Neural cell (in vitro differentiated cells): ENCODE data around the gene DLK2. TPM values are rescaled to one million over a fixed set of nuclear protein-coding genes. Genes with fewer than 3 reads are reported as not detected.
"Not testable (repeated sequence)": the region's sequence is repeated elsewhere in the genome, so short reads cannot be mapped to it uniquely, and the experiment has no call there.

Source experiments
- H2AFZ ChIP-seq: fragments of 200-600, 300-800 bp; sonication (generic), shearing (Covaris generic); 2 replicates; pipeline ENCODE4 v1.6.0; 2014; ENCODE audit warnings: low read depth, mild to moderate bottlenecking, antibody characterized with exemption, low read length, moderate library complexity
- H3F3A ChIP-seq: fragments of 200-600 bp; shearing (Covaris generic); 2 replicates; pipeline ENCODE4 v1.6.1; 2016; ENCODE audit warnings: mild to moderate bottlenecking, moderate library complexity, mixed read lengths, antibody characterized with exemption, low read length; ENCODE audit not compliant: insufficient read depth, poor library complexity, severe bottlenecking
- H3K27ac ChIP-seq: fragments of 200-600, 300-800 bp; sonication (generic), shearing (Covaris generic); 2 replicates; pipeline ENCODE4 v1.5.1; 2014; ENCODE audit warnings: mild to moderate bottlenecking, low read length, moderate library complexity
- H3K27me3 ChIP-seq: fragments of 300-800, 200-600 bp; sonication (generic), shearing (Covaris generic); 2 replicates; pipeline ENCODE4 v1.6.0; 2014; ENCODE audit warnings: mild to moderate bottlenecking, low read depth, low read length, moderate library complexity; ENCODE audit not compliant: insufficient read depth
- H3K36me3 ChIP-seq: fragments of 300-800, 200-600 bp; sonication (generic), shearing (Covaris generic); 2 replicates; pipeline ENCODE4 v1.5.1; 2014; ENCODE audit warnings: mild to moderate bottlenecking, antibody characterized with exemption, low read length, moderate library complexity; ENCODE audit not compliant: insufficient read depth
- H3K4me2 ChIP-seq: fragments of 300-800, 200-600 bp; sonication (generic), shearing (Covaris generic); 2 replicates; pipeline ENCODE4 v1.6.0; 2014; ENCODE audit warnings: mild to moderate bottlenecking, low read length
- H3K4me3 ChIP-seq: fragments of 300-800, 200-600 bp; sonication (generic), shearing (Covaris generic); 2 replicates; pipeline ENCODE4 v1.5.1; 2014; ENCODE audit warnings: mild to moderate bottlenecking, low read length, moderate library complexity
- H3K79me2 ChIP-seq: fragments of 200-600 bp; shearing (Covaris generic); replicated peaks from 2 replicates; pipeline ENCODE4 v1.6.0; 2014; ENCODE audit warnings: mild to moderate bottlenecking, low read length, moderate library complexity; ENCODE audit not compliant: insufficient read depth
- H3K9ac ChIP-seq: fragments of 300-800, 200-600 bp; sonication (generic), shearing (Covaris generic); 2 replicates; pipeline ENCODE4 v1.6.1; 2016; ENCODE audit warnings: mild to moderate bottlenecking, low read length, mixed read lengths
- H3K9me2 ChIP-seq: fragments of 200-600 bp; shearing (Covaris generic); 2 replicates; pipeline ENCODE4 v1.6.1; 2016; ENCODE audit warnings: mild to moderate bottlenecking, low read length, mixed read lengths; ENCODE audit not compliant: insufficient read depth
- H3K9me3 ChIP-seq: fragments of 200-600, 300-800 bp; sonication (generic), shearing (Covaris generic); 2 replicates; pipeline ENCODE4 v1.6.1; 2016; ENCODE audit warnings: mild to moderate bottlenecking, mixed run types, low read length, moderate library complexity, mixed read lengths
- H4K20me1 ChIP-seq: fragments of 200-600 bp; shearing (Covaris generic); 2 replicates; pipeline ENCODE4 v1.6.1; 2016; ENCODE audit warnings: mild to moderate bottlenecking, mixed run types; ENCODE audit not compliant: insufficient read depth
- EP300 ChIP-seq: fragments of 450-650 bp; conservative IDR thresholded peaks from 2 replicates; pipeline ENCODE4 v1.6.1; 2014; ENCODE audit warnings: antibody characterized with exemption, mild to moderate bottlenecking, moderate library complexity; ENCODE audit not compliant: poor library complexity, severe bottlenecking
- EZH2 ChIP-seq: fragments of 200-600, 300-800 bp; shearing (Covaris generic), sonication (generic); IDR thresholded peaks from 2 replicates; pipeline ENCODE4 v1.6.1; 2014; ENCODE audit warnings: antibody characterized with exemption, low read length, borderline replicate concordance, mild to moderate bottlenecking; ENCODE audit not compliant: insufficient read depth, poor library complexity, severe bottlenecking
- MXI1 ChIP-seq: fragments of 450-650 bp; conservative IDR thresholded peaks from 2 replicates; pipeline ENCODE4 v1.6.1; 2014; ENCODE audit warnings: antibody characterized with exemption, mild to moderate bottlenecking; ENCODE audit not compliant: poor library complexity, severe bottlenecking
- POLR2AphosphoS5 ChIP-seq: IDR thresholded peaks from 2 replicates; pipeline ENCODE4 v1.6.1; 2012
- RAD21 ChIP-seq: fragments of 450-650 bp; conservative IDR thresholded peaks from 2 replicates; pipeline ENCODE4 v1.6.1; 2014; ENCODE audit warnings: antibody characterized with exemption, mild to moderate bottlenecking, moderate library complexity
- SMC3 ChIP-seq: fragments of 450-650 bp; conservative IDR thresholded peaks from 2 replicates; pipeline ENCODE4 v1.6.1; 2014; ENCODE audit warnings: antibody characterized with exemption, mild to moderate bottlenecking, moderate library complexity; ENCODE audit not compliant: poor library complexity
- TAF1 ChIP-seq: IDR thresholded peaks from 2 replicates; pipeline ENCODE4 v1.6.1; 2012; ENCODE audit warnings: low read depth
- polyA plus RNA-seq: library from polyadenylated mRNA; depleted of rRNA; stranded (reverse); fragments of >200 nt; gene quantifications from 2 replicates; pipeline ENCODE4 v1.2.3, GENCODE V29; 2014
- TF ChIP-seq, protein P1 (sequence below): fragments of 450-650 bp; IDR thresholded peaks from 2 replicates; pipeline ENCODE4 v1.5.1; 2014; ENCODE audit warnings: antibody characterized with exemption, mild to moderate bottlenecking, moderate library complexity; ENCODE audit not compliant: poor library complexity, severe bottlenecking
- TF ChIP-seq, protein P2 (sequence below): IDR thresholded peaks from 2 replicates; pipeline ENCODE4 v1.6.1; 2012; ENCODE audit warnings: borderline replicate concordance

DLK2 gene
- polyA plus RNA-seq, 1 donor from 2014 or later: 19.8 TPM

DNA sequence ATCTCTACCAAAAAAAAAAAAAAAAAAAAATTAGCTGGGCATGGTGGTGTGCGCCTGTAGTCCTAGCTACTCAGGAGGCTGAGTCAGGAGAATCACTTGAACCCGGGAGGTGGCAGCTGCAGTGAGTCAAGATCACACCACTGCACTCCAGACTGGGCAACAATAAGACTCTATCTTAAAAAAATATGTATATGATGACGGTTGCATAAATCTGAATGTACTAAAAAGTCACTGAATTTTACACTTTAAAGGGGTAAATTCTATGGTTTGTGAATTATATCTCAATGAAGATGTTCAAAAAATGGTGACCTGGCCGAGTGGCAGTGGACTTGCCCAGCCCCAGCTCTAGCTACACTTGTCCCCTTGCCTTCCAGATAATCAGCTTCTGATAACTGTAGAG, 38.4 kb downstream of the DLK2 start:
- H2AFZ ChIP-seq: no peak overlapping the region
- H3K27ac ChIP-seq: no peak overlapping the region
- H3K9me2 ChIP-seq: no peaks in the 10 kb centered on the region
- H3K79me2 ChIP-seq: no peaks in the 10 kb centered on the region
- H3K4me2 ChIP-seq: no peak overlapping the region
- no peaks in the 10 kb centered on the region for H3F3A ChIP-seq
- TF ChIP-seq MXI1: no peak
- TF ChIP-seq, protein P1, sequence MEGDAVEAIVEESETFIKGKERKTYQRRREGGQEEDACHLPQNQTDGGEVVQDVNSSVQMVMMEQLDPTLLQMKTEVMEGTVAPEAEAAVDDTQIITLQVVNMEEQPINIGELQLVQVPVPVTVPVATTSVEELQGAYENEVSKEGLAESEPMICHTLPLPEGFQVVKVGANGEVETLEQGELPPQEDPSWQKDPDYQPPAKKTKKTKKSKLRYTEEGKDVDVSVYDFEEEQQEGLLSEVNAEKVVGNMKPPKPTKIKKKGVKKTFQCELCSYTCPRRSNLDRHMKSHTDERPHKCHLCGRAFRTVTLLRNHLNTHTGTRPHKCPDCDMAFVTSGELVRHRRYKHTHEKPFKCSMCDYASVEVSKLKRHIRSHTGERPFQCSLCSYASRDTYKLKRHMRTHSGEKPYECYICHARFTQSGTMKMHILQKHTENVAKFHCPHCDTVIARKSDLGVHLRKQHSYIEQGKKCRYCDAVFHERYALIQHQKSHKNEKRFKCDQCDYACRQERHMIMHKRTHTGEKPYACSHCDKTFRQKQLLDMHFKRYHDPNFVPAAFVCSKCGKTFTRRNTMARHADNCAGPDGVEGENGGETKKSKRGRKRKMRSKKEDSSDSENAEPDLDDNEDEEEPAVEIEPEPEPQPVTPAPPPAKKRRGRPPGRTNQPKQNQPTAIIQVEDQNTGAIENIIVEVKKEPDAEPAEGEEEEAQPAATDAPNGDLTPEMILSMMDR: no peak
- TF ChIP-seq EZH2: no peak
- no peak for TF ChIP-seq RAD21
- TF ChIP-seq SMC3: no peak
- no peak for TF ChIP-seq TAF1
- TF ChIP-seq EP300: no peak
- TF ChIP-seq, protein P2, sequence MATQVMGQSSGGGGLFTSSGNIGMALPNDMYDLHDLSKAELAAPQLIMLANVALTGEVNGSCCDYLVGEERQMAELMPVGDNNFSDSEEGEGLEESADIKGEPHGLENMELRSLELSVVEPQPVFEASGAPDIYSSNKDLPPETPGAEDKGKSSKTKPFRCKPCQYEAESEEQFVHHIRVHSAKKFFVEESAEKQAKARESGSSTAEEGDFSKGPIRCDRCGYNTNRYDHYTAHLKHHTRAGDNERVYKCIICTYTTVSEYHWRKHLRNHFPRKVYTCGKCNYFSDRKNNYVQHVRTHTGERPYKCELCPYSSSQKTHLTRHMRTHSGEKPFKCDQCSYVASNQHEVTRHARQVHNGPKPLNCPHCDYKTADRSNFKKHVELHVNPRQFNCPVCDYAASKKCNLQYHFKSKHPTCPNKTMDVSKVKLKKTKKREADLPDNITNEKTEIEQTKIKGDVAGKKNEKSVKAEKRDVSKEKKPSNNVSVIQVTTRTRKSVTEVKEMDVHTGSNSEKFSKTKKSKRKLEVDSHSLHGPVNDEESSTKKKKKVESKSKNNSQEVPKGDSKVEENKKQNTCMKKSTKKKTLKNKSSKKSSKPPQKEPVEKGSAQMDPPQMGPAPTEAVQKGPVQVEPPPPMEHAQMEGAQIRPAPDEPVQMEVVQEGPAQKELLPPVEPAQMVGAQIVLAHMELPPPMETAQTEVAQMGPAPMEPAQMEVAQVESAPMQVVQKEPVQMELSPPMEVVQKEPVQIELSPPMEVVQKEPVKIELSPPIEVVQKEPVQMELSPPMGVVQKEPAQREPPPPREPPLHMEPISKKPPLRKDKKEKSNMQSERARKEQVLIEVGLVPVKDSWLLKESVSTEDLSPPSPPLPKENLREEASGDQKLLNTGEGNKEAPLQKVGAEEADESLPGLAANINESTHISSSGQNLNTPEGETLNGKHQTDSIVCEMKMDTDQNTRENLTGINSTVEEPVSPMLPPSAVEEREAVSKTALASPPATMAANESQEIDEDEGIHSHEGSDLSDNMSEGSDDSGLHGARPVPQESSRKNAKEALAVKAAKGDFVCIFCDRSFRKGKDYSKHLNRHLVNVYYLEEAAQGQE: no peak
- no peak for TF ChIP-seq POLR2AphosphoS5
- no peak overlapping the region for H3K9ac ChIP-seq
- no peaks in the 10 kb centered on the region for H3K9me3 ChIP-seq
- H3K4me3 ChIP-seq: no peak overlapping the region
- H3K36me3 ChIP-seq: no peaks in the 10 kb centered on the region
- H3K27me3 ChIP-seq: no peaks in the 10 kb centered on the region
- no peaks in the 10 kb centered on the region for H4K20me1 ChIP-seq

DNA sequence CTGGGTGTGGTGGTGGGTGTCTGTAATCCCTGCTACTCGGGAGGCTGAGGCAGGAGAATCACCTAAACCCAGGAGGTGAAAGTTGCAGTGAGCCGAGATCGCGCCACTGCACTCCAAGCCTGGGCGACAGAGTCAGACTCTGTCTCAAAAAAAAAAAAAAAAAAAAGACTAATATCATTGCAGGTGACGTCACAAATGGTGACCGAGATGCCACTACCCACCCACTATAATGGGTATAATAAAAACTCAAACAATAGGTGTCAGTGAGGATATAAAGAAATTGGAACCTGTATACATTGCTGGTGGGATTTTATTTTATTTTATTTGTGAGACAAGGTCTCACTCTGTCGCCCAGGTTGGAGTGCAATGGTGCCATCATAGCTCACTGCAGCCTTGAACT, 40.1 kb downstream of the DLK2 start:
- not testable (repeated sequence) for H3K4me3 ChIP-seq, H3F3A ChIP-seq, H2AFZ ChIP-seq, H3K27ac ChIP-seq, H4K20me1 ChIP-seq, H3K9ac ChIP-seq, H3K79me2 ChIP-seq, H3K9me2 ChIP-seq, H3K9me3 ChIP-seq, H3K36me3 ChIP-seq, H3K27me3 ChIP-seq, H3K4me2 ChIP-seq

DNA sequence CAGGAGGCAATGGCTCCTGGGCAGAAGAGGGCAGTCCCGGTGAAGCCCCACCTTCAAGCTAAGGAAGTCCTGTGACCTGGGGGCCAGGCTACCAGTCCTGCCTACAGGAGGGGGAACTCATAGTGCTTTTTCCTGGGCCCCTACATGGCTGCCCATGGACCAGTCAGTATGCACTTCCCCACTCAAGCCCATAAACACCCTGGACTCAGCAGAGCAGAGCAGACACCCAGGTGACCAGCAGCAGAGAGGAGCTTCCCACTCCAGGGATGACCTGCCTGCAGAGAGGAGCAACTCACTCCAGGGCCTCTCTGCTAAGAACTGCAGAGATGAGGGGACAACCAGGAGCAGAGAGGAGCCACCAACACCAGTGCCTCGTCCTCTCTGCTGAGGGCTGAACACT, 42.3 kb downstream of the DLK2 start:
- Histone ChIP-seq H3K9me2 (no peaks in the 10 kb centered on the region), H3K4me2 (no peak overlapping the region), H3K9ac (no peak overlapping the region), H3K79me2 (no peaks in the 10 kb centered on the region), H3K27me3 (no peaks in the 10 kb centered on the region), H3F3A (no peaks in the 10 kb centered on the region), H3K4me3 (no peak overlapping the region), H3K27ac (no peak overlapping the region), H3K36me3 (no peaks in the 10 kb centered on the region), H4K20me1 (no peaks in the 10 kb centered on the region), H3K9me3 (no peaks in the 10 kb centered on the region), H2AFZ (no peak overlapping the region)
- TF ChIP-seq POLR2AphosphoS5 (no peak), MXI1 (no peak), EP300 (no peak), EZH2 (no peak), SMC3 (no peak), RAD21 (no peak), TAF1 (no peak)
- TF ChIP-seq, protein P1: no peak
- TF ChIP-seq, protein P2: no peak
